T-helper 9 cell (primary cell): Measurements from ENCODE around the gene SLC7A7.
"Not testable (repeated sequence)": the region's sequence is repeated elsewhere in the genome, so short reads cannot be mapped to it uniquely, and the experiment has no call there.

Experiments used
- DNase-seq: peaks from one replicate; pipeline ENCODE4 v3.0.0-alpha.2; 2020

Gene SLC7A7

GRCh38 chr14:22748206-22748605 lies 67.0 kb downstream of the SLC7A7 start:
- no peak for DNase-seq

- no peak for DNase-seq
Measured at GRCh38 chr14:22747769-22748168, 67.5 kb downstream of the SLC7A7 start.

DNA sequence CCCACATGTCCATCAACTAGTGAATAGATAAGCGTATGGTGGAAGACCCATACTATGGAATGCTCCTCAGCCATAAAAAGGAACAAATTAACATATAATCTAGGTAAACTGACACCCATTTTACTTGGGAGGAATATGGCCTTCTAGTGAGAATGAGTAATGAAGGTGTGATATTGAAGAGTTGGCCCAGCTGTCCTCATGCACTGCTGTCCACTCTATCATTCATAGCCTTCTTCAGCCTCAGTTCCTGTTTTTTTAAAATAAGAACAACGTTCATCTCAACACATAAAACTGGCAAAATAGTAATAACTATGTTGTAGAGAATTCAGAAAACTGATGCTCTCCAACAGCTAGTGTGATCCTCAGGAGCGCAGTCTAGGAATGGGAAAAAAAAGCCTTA lies 75.2 kb downstream of the SLC7A7 start:
- DNase-seq = no peak

- DNase-seq = no peak
Measured at GRCh38 chr14:22739423-22739822, 75.8 kb downstream of the SLC7A7 start.

- DNase-seq = no peak
Measured at GRCh38 chr14:22737052-22737451, 78.2 kb downstream of the SLC7A7 start.

- DNase-seq = not testable (repeated sequence)
Measured at GRCh38 chr14:22736384-22736783, 78.9 kb downstream of the SLC7A7 start.

GRCh38 chr14:22735096-22735495 lies 80.1 kb downstream of the SLC7A7 start:
- no peak for DNase-seq

DNA sequence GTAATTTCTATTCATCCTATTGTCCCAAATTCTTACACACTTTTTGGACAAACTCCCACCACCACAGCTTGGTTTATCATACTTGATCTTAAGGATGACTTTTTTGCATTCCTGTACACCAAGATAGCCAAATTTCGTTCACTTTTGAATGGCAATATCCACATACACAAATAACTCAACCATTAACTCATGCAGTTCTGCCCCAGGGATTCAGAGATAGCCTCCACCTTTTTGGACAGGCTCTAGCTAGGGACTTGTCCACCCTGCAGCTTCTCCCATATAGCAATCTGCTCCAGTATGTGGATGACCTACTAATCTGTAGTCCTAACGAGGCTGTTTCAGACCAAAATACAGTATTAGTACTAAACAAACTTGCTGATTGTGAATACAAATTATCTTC lies 81.4 kb downstream of the SLC7A7 start:
- DNase-seq = no peak

GRCh38 chr14:22732062-22732461 lies 83.2 kb downstream of the SLC7A7 start:
- DNase-seq = not testable (repeated sequence)

GRCh38 chr14:22726012-22726411 lies 89.2 kb downstream of the SLC7A7 start:
- no peak for DNase-seq

GRCh38 chr14:22725374-22725773 lies 89.9 kb downstream of the SLC7A7 start:
- DNase-seq = not testable (repeated sequence)

DNA sequence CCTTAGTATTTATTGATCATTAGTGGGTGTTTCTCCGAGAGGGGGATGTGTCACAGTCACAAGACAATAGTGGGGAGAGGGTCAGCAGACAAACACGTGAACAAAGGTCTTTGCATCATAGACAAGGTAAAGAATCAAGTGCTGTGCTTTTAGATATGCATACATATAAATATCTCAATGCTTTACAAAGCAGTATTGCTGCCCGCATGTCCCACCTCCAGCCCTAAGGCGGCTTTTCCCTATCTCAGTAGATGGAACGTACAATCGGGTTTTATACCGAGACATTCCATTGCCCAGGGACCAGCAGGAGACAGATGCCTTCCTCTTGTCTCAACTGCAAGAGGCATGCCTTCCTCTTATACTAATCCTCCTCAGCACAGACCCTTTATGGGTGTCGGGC lies 90.4 kb downstream of the SLC7A7 start:
- DNase-seq = not testable (repeated sequence)

DNA sequence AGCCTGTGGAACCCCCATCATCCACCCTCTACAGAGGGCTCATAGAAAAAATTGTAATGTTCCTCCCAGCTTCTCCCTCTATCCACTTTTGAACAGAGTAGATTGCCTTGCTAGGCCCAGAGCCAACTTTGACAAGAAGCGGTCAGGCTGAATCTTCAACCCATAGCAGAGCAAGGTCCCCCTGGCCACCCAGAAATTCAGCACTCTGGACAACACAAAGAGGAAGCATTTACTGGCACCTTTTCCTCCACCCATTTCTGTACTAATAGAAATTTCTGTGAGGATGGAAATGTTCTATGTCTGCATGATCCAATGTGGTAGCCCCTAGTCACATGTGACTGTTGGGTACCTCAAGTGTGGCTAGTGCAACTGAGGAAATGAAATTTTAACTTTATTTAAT lies 91.4 kb downstream of the SLC7A7 start:
- no peak for DNase-seq
